Smooth muscle cell of the brain vasculature (primary cell): Measurements from ENCODE around the gene RGS13.
A peak's percentile ranks its signal among the peaks of the same experiment; 100 is the strongest.
"Not testable (repeated sequence)": the region's sequence is repeated elsewhere in the genome, so short reads cannot be mapped to it uniquely, and the experiment has no call there.

ENCODE experiments used
- DNase-seq: peaks from one replicate; pipeline ENCODE4 v3.0.0-alpha.2; 2012; ENCODE audit warnings: low read depth, low spot score

RGS13 gene

GRCh38 chr1:192675716-192676115 is 39.8 kb downstream of the RGS13 start:
- DNase-seq: no peak

GRCh38 chr1:192678099-192678498 is 42.2 kb downstream of the RGS13 start:
- no peak for DNase-seq

- no peak for DNase-seq
Measured at GRCh38 chr1:192682335-192682734, 46.4 kb downstream of the RGS13 start.

- not testable (repeated sequence) for DNase-seq
Measured at GRCh38 chr1:192683081-192683480, 47.1 kb downstream of the RGS13 start.

- DNase-seq: no peak
Measured at GRCh38 chr1:192689459-192689858, 53.5 kb downstream of the RGS13 start.

GRCh38 chr1:192691041-192691440 is 55.1 kb downstream of the RGS13 start:
- no peak for DNase-seq

- no peak for DNase-seq
Measured at GRCh38 chr1:192696082-192696481, 60.1 kb downstream of the RGS13 start.

- DNase-seq: no peak
Measured at GRCh38 chr1:192697771-192698170, 61.8 kb downstream of the RGS13 start.

- DNase-seq: no peak
Measured at GRCh38 chr1:192698731-192699130, 62.8 kb downstream of the RGS13 start.

- DNase-seq: peak; percentile 4
Measured at GRCh38 chr1:192700834-192701271, 64.9 kb downstream of the RGS13 start.

GRCh38 chr1:192702212-192702902 is 66.4 kb downstream of the RGS13 start:
- no peak for DNase-seq

- DNase-seq: no peak
Measured at GRCh38 chr1:192703283-192704206, 67.6 kb downstream of the RGS13 start.

GRCh38 chr1:192705510-192705909 is 69.6 kb downstream of the RGS13 start:
- DNase-seq: no peak

- DNase-seq: no peak
Measured at GRCh38 chr1:192706936-192707335, 71.0 kb downstream of the RGS13 start.

- no peak for DNase-seq
Measured at GRCh38 chr1:192707978-192708547, 72.1 kb downstream of the RGS13 start.

GRCh38 chr1:192709544-192709943 is 73.6 kb downstream of the RGS13 start:
- DNase-seq: no peak
